SK-N-MC (cell line): Measurements from ENCODE around the gene KLHL41.

Experiments
- EZH2 ChIP-seq: fragments of 200-600 bp; sonication (generic); IDR thresholded peaks from one replicate; pipeline ENCODE4 v1.6.1; 2017; ENCODE audit warnings: antibody characterized with exemption
- POLR2AphosphoS5 ChIP-seq: IDR thresholded peaks from 2 replicates; pipeline ENCODE4 v1.6.1; 2012; ENCODE audit warnings: mild to moderate bottlenecking, low read depth, low read length, borderline replicate concordance

- TF ChIP-seq EZH2 = no peak
- no peak for TF ChIP-seq POLR2AphosphoS5
Observed at GRCh38 chr2:169472249-169472648, 37.3 kb upstream of the KLHL41 start.
